ENCODE results near the gene GID8.

The GID8 gene

DNA sequence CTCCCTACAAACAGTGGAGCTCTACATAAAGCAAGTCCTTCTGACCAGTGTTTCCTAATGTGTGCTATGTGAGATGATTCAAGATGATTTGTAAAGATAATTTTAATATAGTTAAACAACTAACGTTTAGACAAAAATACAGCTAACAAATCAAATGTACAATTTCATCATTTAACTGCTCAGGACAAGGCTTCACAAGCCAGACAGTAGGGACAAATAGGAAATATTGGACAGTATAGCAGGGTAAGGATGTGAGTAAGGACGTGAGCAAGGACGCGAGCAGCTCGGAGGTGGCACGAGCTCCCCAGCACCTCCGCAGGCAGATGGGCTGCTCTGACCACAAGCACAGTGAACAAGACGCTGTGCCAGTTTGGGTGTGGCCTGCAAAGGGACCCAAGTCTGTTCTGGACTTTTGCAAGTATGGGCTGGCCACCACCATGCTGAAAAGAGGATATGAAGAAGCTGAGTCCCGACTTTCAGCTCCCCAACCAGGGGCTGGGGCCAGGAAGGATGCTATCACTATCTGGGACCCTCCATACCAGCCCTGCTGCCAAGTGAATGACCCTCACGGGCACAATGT, 26.2 kb upstream of the GID8 start:
- TF ChIP-seq, protein P1, sequence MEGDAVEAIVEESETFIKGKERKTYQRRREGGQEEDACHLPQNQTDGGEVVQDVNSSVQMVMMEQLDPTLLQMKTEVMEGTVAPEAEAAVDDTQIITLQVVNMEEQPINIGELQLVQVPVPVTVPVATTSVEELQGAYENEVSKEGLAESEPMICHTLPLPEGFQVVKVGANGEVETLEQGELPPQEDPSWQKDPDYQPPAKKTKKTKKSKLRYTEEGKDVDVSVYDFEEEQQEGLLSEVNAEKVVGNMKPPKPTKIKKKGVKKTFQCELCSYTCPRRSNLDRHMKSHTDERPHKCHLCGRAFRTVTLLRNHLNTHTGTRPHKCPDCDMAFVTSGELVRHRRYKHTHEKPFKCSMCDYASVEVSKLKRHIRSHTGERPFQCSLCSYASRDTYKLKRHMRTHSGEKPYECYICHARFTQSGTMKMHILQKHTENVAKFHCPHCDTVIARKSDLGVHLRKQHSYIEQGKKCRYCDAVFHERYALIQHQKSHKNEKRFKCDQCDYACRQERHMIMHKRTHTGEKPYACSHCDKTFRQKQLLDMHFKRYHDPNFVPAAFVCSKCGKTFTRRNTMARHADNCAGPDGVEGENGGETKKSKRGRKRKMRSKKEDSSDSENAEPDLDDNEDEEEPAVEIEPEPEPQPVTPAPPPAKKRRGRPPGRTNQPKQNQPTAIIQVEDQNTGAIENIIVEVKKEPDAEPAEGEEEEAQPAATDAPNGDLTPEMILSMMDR (IDR thresholded peaks at IDR 0.05; ENCODE audit: unreplicated experiment in 3 of 3) = no peak
- Mint-ChIP-seq H3K36me3 (ENCODE audit: low read depth) (peaks cover 54% of the 10 kb centered on the region), H3K4me1 (peaks cover 24% of the 10 kb centered on the region), H3K27ac (no peak overlapping the region), H3K27me3 (ENCODE audit: low read depth) (no peaks in the 10 kb centered on the region), H3K9me3 (no peaks in the 10 kb centered on the region), H3K4me3 (no peak overlapping the region)

- Mint-ChIP-seq H3K4me3 (no peak overlapping the region), H3K36me3 (ENCODE audit: low read depth) (peaks cover 45% of the 10 kb centered on the region), H3K27ac (no peak overlapping the region), H3K9me3 (no peaks in the 10 kb centered on the region), H3K4me1 (peaks cover 36% of the 10 kb centered on the region), H3K27me3 (ENCODE audit: low read depth) (no peaks in the 10 kb centered on the region)
- TF ChIP-seq, protein P1 (IDR thresholded peaks at IDR 0.05; ENCODE audit: unreplicated experiment in 3 of 3) = no peak
Measured at GRCh38 chr20:62913043-62913630, 24.8 kb upstream of the GID8 start.

- H3K27ac Mint-ChIP-seq = no peak overlapping the region
- no peak overlapping the region for H3K4me3 Mint-ChIP-seq
- peaks cover 32% of the 10 kb centered on the region for H3K36me3 Mint-ChIP-seq (ENCODE audit: low read depth)
- no peaks in the 10 kb centered on the region for H3K9me3 Mint-ChIP-seq
- no peaks in the 10 kb centered on the region for H3K27me3 Mint-ChIP-seq (ENCODE audit: low read depth)
- TF ChIP-seq, protein P1 (IDR thresholded peaks at IDR 0.05; ENCODE audit: unreplicated experiment in 3 of 3) = no peak
- H3K4me1 Mint-ChIP-seq = peaks cover 49% of the 10 kb centered on the region
Measured at GRCh38 chr20:62914436-62914835, 23.5 kb upstream of the GID8 start.

- Mint-ChIP-seq H3K36me3 (ENCODE audit: low read depth) (peaks cover 26% of the 10 kb centered on the region), H3K27ac (peak overlapping the region in 2 of 3 experiments; percentile 43 to 57), H3K4me3 (peak overlapping the region; percentile 15 to 34 (median 20)), H3K4me1 (peaks cover 52% of the 10 kb centered on the region), H3K27me3 (ENCODE audit: low read depth) (no peaks in the 10 kb centered on the region), H3K9me3 (no peaks in the 10 kb centered on the region)
- TF ChIP-seq, protein P1 (IDR thresholded peaks at IDR 0.05; ENCODE audit: unreplicated experiment in 3 of 3) = no peak
Measured at GRCh38 chr20:62914970-62915457, 22.9 kb upstream of the GID8 start.

- Mint-ChIP-seq H3K36me3 (ENCODE audit: low read depth) (peaks cover 10% of the 10 kb centered on the region), H3K4me1 (peaks cover 63% of the 10 kb centered on the region), H3K4me3 (no peak overlapping the region), H3K9me3 (no peaks in the 10 kb centered on the region), H3K27me3 (ENCODE audit: low read depth) (no peaks in the 10 kb centered on the region), H3K27ac (peak overlapping the region in 1 of 3 experiments; percentile 80)
- TF ChIP-seq, protein P1 (IDR thresholded peaks at IDR 0.05; ENCODE audit: unreplicated experiment in 3 of 3) = no peak
Measured at GRCh38 chr20:62916703-62917476, 21.1 kb upstream of the GID8 start.

All from nephron (organoid).